H1 (cell line): ENCODE measurements around the gene LRP1-AS. TPM values are rescaled to one million over a fixed set of nuclear protein-coding genes. Genes with fewer than 3 reads are reported as not detected.

Source experiments
- CTCF ChIA-PET: fragments of 300-600 bp; sonication (Branson Sonifier 250); formaldehyde crosslinking; loops from one replicate; lab custom pipeline; 2021; ENCODE audit not compliant: partially characterized antibody; lab: Charles Lee
- POLR2A ChIA-PET: fragments of 300-600 bp; sonication (Branson Sonifier 250); formaldehyde crosslinking; loops from one replicate; lab custom pipeline; 2021; ENCODE audit warnings: inconsistent platforms; ENCODE audit not compliant: partially characterized antibody; lab: Charles Lee
- DNase-seq, 2 experiments: peaks; one replicate each; pipeline versions ENCODE4 v3.0.0 to v3.0.0-alpha.2; 2010 to 2022; ENCODE audit warnings: low spot score in 2 of 2, low read depth in 1 of 2, mixed read lengths in 1 of 2
- FAIRE-seq: peaks from 2 replicates; lab custom pipeline; 2011; peaks lifted over from hg19 to GRCh38; lab: Jason Lieb, UNC
- H2AFZ ChIP-seq: 2 replicates; pipeline ENCODE4 v1.8.1; 2012; ENCODE audit warnings: low read length, inconsistent platforms
- H2AK5ac ChIP-seq: 2 replicates; pipeline ENCODE4 v1.6.1; 2013; ENCODE audit warnings: low read depth, low read length
- H2BK120ac ChIP-seq: replicated peaks from 2 replicates; pipeline ENCODE3; 2013; ENCODE audit warnings: low read depth, low read length, inconsistent platforms
- H2BK12ac ChIP-seq: 2 replicates; pipeline ENCODE4 v1.6.1; 2013; ENCODE audit warnings: low read depth, low read length
- H2BK15ac ChIP-seq: 2 replicates; pipeline ENCODE4 v1.6.1; 2013; ENCODE audit warnings: low read length
- H2BK20ac ChIP-seq: 2 replicates; pipeline ENCODE4 v1.6.1; 2013; ENCODE audit warnings: low read length
- H2BK5ac ChIP-seq: 2 replicates; pipeline ENCODE4 v1.6.1; 2013; ENCODE audit warnings: low read depth, low read length
- H3K14ac ChIP-seq: 2 replicates; pipeline ENCODE4 v1.6.1; 2013; ENCODE audit warnings: inconsistent platforms; ENCODE audit not compliant: insufficient read length
- H3K18ac ChIP-seq: 2 replicates; pipeline ENCODE4 v1.6.1; 2013; ENCODE audit warnings: low read length; ENCODE audit errors: extremely low read depth
- H3K23ac ChIP-seq: 2 replicates; pipeline ENCODE4 v1.6.1; 2013; ENCODE audit warnings: inconsistent platforms; ENCODE audit not compliant: insufficient read length
- H3K23me2 ChIP-seq: 2 replicates; pipeline ENCODE4 v1.6.1; 2013; ENCODE audit warnings: low read depth, low read length
- H3K27ac ChIP-seq: 2 replicates; pipeline ENCODE4 v1.6.1; 2011; ENCODE audit warnings: low read depth, low read length, inconsistent platforms
- H3K27me3 ChIP-seq, 4 experiments: replicated peaks in 1 of 4; 1 replicate in 1 of 4; 2 replicates in 3 of 4; pipeline versions ENCODE4 v1.6.1 to v1.8.1; 2011 to 2013; ENCODE audit warnings: low read length in 3 of 4, mild to moderate bottlenecking in 3 of 4, inconsistent platforms in 2 of 4, mixed read lengths in 2 of 4, moderate library complexity in 1 of 4; ENCODE audit not compliant: control insufficient read depth in 3 of 4, insufficient read depth in 3 of 4; ENCODE audit errors: extremely low read depth in 1 of 4
- H3K36me3 ChIP-seq, 4 experiments: 2 replicates each; pipeline versions ENCODE4 v1.6.1 to v1.8.1; 2011 to 2013; ENCODE audit warnings: mild to moderate bottlenecking in 4 of 4, low read length in 3 of 4, moderate library complexity in 2 of 4, control low read depth in 1 of 4, inconsistent platforms in 1 of 4; ENCODE audit not compliant: insufficient read depth in 4 of 4, control insufficient read depth in 2 of 4
- H3K4ac ChIP-seq: replicated peaks from 2 replicates; pipeline ENCODE3; 2013; ENCODE audit warnings: low read length, low read depth, mixed read lengths, inconsistent platforms; ENCODE audit not compliant: insufficient read length
- H3K4me1 ChIP-seq, 4 experiments: replicated peaks in 1 of 4; 1 replicate in 1 of 4; 2 replicates in 3 of 4; pipeline versions ENCODE4 v1.6.1 to v1.8.1; 2011 to 2013; ENCODE audit warnings: low read length in 3 of 4, inconsistent platforms in 2 of 4, mixed read lengths in 1 of 4; ENCODE audit not compliant: insufficient read depth in 4 of 4, control insufficient read depth in 3 of 4
- H3K4me2 ChIP-seq, 2 experiments: 2 replicates each; pipeline versions ENCODE4 v1.6.1 to v1.8.1; 2011 to 2013; ENCODE audit warnings: low read depth in 2 of 2, low read length in 2 of 2, control low read depth in 1 of 2, inconsistent platforms in 1 of 2, mild to moderate bottlenecking in 1 of 2; ENCODE audit not compliant: insufficient read depth in 1 of 2
- H3K4me3 ChIP-seq, 4 experiments: fragments of 200-600, 300-600 bp in 1 of 4; sonication (generic), shearing (Covaris generic), sonication (Bioruptor Twin) in 1 of 4; 2 replicates each; pipeline versions ENCODE4 v1.5.1 to v1.8.1; 2011 to 2016; ENCODE audit warnings: low read length in 4 of 4, low read depth in 3 of 4, control low read depth in 2 of 4, inconsistent platforms in 2 of 4, mild to moderate bottlenecking in 2 of 4, mixed read lengths in 1 of 4, moderate library complexity in 1 of 4; ENCODE audit not compliant: insufficient read depth in 2 of 4; ENCODE audit errors: extremely low read depth in 1 of 4
- H3K56ac ChIP-seq: replicated peaks from 2 replicates; pipeline ENCODE3; 2013; ENCODE audit warnings: low read depth, mild to moderate bottlenecking, mixed read lengths, low read length, inconsistent platforms; ENCODE audit not compliant: insufficient read length
- H3K79me1 ChIP-seq: 2 replicates; pipeline ENCODE4 v1.6.1; 2013; ENCODE audit warnings: low read depth, low read length, control low read depth
- H3K79me2 ChIP-seq, 2 experiments: 2 replicates each; pipeline versions ENCODE4 v1.6.1 to v1.8.1; 2012 to 2013; ENCODE audit warnings: low read length in 2 of 2, mild to moderate bottlenecking in 2 of 2, inconsistent platforms in 1 of 2; ENCODE audit not compliant: insufficient read depth in 2 of 2, control insufficient read depth in 1 of 2
- H3K9ac ChIP-seq, 4 experiments: replicated peaks in 1 of 4; 1 replicate in 1 of 4; 2 replicates in 3 of 4; pipeline versions ENCODE4 v1.6.1 to v1.8.1; 2011 to 2013; ENCODE audit warnings: low read depth in 3 of 4, low read length in 3 of 4, control low read depth in 2 of 4, mild to moderate bottlenecking in 2 of 4, moderate library complexity in 2 of 4, inconsistent platforms in 1 of 4; ENCODE audit errors: extremely low read depth in 1 of 4
- H3K9me3 ChIP-seq, 2 experiments: 2 replicates each; pipeline versions ENCODE4 v1.6.1 to v1.8.1; 2012 to 2013; ENCODE audit warnings: mild to moderate bottlenecking in 2 of 2, moderate library complexity in 2 of 2, control low read depth in 1 of 2, inconsistent platforms in 1 of 2, low read depth in 1 of 2, low read length in 1 of 2, mixed read lengths in 1 of 2; ENCODE audit not compliant: insufficient read depth in 2 of 2
- H4K20me1 ChIP-seq, 2 experiments: replicated peaks in 1 of 2; 2 replicates each; pipeline versions ENCODE3 to v1.8.1; 2011 to 2013; ENCODE audit warnings: inconsistent platforms in 2 of 2, low read length in 2 of 2, mild to moderate bottlenecking in 1 of 2; ENCODE audit not compliant: insufficient read depth in 2 of 2, control insufficient read depth in 1 of 2
- H4K5ac ChIP-seq: 2 replicates; pipeline ENCODE4 v1.6.1; 2013; ENCODE audit warnings: low read length, low read depth, mixed read lengths, inconsistent platforms; ENCODE audit not compliant: insufficient read length
- H4K8ac ChIP-seq: 2 replicates; pipeline ENCODE4 v1.8.0; 2013; ENCODE audit warnings: mild to moderate bottlenecking, moderate library complexity, low read length, inconsistent platforms; ENCODE audit not compliant: insufficient read depth; ENCODE audit errors: extremely low read depth
- H4K91ac ChIP-seq: replicated peaks from 2 replicates; pipeline ENCODE3; 2013; ENCODE audit warnings: low read length, mixed read lengths, inconsistent platforms; ENCODE audit not compliant: insufficient read length
- SAP30 ChIP-seq: fragments of 300-600 bp; sonication (generic); IDR thresholded peaks from 2 replicates; pipeline ENCODE4 v1.7.1; 2012; ENCODE audit warnings: low read length, moderate library complexity, mild to moderate bottlenecking, inconsistent platforms; ENCODE audit not compliant: insufficient read depth, insufficient replicate concordance
- WGBS, 2 experiments: shearing (Covaris generic) in 1 of 2; methylation state at CpG; one replicate each; pipeline versions ENCODE4 v1.1.6 to v1.1.7; 2013 to 2015; ENCODE audit warnings: low lambda C conversion rate in 2 of 2, mixed read lengths in 2 of 2, inconsistent platforms in 1 of 2, low coverage in 1 of 2, missing lambda C conversion rate in 1 of 2; ENCODE audit not compliant: insufficient replicate concordance in 2 of 2, insufficient coverage in 1 of 2, insufficient read length in 1 of 2; ENCODE audit errors: extremely low coverage in 1 of 2, missing lambda C conversion rate in 1 of 2; 5-methylcytosine and 5-hydroxymethylcytosine counted together
- polyA plus RNA-seq, 7 experiments: library from polyadenylated mRNA; depleted of rRNA in 3 of 7; stranded (reverse) in 5 of 7; unstranded in 2 of 7; fragments of >200 nt in 5 of 7; fragments of 200-250 nt in 2 of 7; gene quantifications; 1 replicate in 5 of 7; 2 replicates in 1 of 7; 4 replicates in 1 of 7; pipeline versions ENCODE4 v1.2.1 to v1.2.3, GENCODE V29; 2011 to 2013; ENCODE audit warnings: missing spikeins in 2 of 7, mixed read lengths in 2 of 7
- total RNA-seq: library from RNA; stranded (reverse); fragmentation: NEBNext Ultra II Directional; extraction: Animal tissue kit (Norgen Biotek cat#: 25700); gene quantifications from 2 replicates; pipeline ENCODE4 v1.2.1, GENCODE V29; 2021

Gene LRP1-AS
- total and polyA plus RNA-seq, 2 of the 8 experiments (the other 6 are each of a cell fraction or from before 2014, with no cell fraction given) = not detected

DNA sequence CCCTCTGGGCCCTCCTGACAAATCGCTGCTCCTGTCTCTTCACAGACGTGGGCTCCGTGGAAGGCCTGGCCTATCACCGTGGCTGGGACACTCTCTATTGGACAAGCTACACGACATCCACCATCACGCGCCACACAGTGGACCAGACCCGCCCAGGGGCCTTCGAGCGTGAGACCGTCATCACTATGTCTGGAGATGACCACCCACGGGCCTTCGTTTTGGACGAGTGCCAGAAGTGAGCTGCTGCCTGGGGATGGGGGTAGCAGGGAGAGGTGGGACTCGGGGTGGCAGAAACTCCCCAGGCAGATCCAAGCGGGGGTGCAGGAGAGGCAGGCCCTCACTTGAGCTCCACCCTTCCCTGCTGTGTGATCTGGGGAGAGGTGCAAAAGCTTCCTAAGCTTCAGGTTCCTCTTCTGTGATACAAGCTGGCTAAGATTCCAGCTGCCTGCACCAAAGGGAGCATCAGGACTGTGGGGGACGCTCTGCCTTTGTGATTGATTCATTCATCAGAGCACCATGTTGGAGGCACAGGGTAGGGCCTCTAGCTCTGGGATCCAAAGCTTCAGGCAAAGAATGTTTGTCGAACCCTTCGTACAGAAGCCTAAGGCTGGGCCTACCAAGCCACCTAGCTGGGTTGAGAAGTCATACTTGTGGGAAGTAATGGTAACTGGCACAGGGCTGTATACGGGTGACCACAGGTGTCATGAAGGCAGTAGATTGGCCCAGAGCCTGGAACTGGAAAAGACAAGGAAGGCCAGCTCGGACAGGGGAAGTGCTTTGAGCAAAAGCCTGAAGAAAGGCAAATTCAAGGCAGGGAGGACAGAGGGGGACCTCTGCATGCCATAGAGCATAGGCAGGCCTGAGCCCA lies 40.0 kb upstream of the LRP1-AS start:
- ChIA-PET POLR2A (interaction anchor here (1.3 to 11.0 kb wide), 6 partner anchors 9 to 59 kb away, joined by 5 to 91 read pairs (median 14); partner anchors contain the start of genes LRP1 and SHMT2), CTCF (interaction anchor here (0.9 to 21.9 kb wide), 12 partner anchors 1 to 95 kb away, joined by 3 to 389 read pairs (median 4); partner anchors contain the start of genes LRP1-AS and STAT6)
- H2BK15ac ChIP-seq = no peak overlapping the region
- H3K79me1 ChIP-seq = no peaks in the 10 kb centered on the region
- no peak overlapping the region for H4K91ac ChIP-seq
- no peak overlapping the region for H2BK12ac ChIP-seq
- H3K27ac ChIP-seq = no peak overlapping the region
- no peak for TF ChIP-seq SAP30
- no peak overlapping the region for H2BK20ac ChIP-seq
- no peak overlapping the region for H3K18ac ChIP-seq
- 90% methylated on average over 21 of the region's 21 CpGs; no CpG with 5 or more reads in 1 of the 2 experiments for WGBS, 2 experiments
- H3K4ac ChIP-seq = no peak overlapping the region
- no peak overlapping the region for H3K14ac ChIP-seq
- no peak overlapping the region for H4K8ac ChIP-seq
- H3K36me3 ChIP-seq = peaks cover 51 to 87% (median 81%) of the 10 kb centered on the region in 4 experiments
- no peaks in the 10 kb centered on the region; a peak in 2 of 7 replicates for H3K4me1 ChIP-seq
- no peaks in the 10 kb centered on the region for H3K79me2 ChIP-seq
- H2BK5ac ChIP-seq = no peak overlapping the region
- H3K9ac ChIP-seq = no peak overlapping the region
- DNase-seq = no peak
- no peak for FAIRE-seq
- H3K4me3 ChIP-seq = no peak overlapping the region
- H3K27me3 ChIP-seq = no peaks in the 10 kb centered on the region
- H4K5ac ChIP-seq = no peak overlapping the region
- peaks cover 7% of the 10 kb centered on the region; the same call in 1 of the 2 replicates for H3K23me2 ChIP-seq
- H3K9me3 ChIP-seq = no peaks in the 10 kb centered on the region
- H3K56ac ChIP-seq = no peak overlapping the region
- peaks cover 9 to 24% of the 10 kb centered on the region in 2 experiments for H4K20me1 ChIP-seq
- H2AK5ac ChIP-seq = no peak overlapping the region
- no peak overlapping the region for H2AFZ ChIP-seq
- H3K23ac ChIP-seq = no peak overlapping the region
- H3K4me2 ChIP-seq = no peak overlapping the region
- no peak overlapping the region for H2BK120ac ChIP-seq
